ENCODE measurements around the gene FBXW9. TPM values are rescaled to one million over a fixed set of nuclear protein-coding genes. Genes with fewer than 3 reads are reported as not detected.

FBXW9 gene
- total and polyA plus RNA-seq, 2 of the 4 experiments (the other 2 are of a cell fraction) = 9.5 to 14.2 TPM

GRCh38 chr19:12670159-12670928 is 26.1 kb downstream of the FBXW9 start:
- Histone ChIP-seq H2AFZ (replicated peaks; ENCODE audit: low read length, poor library complexity) (peak overlapping the region; percentile 95), H4K20me1 (ENCODE audit: insufficient read depth, low read length) (no peaks in the 10 kb centered on the region), H2BK5ac (ENCODE audit: low read depth, low read length, poor library complexity, severe bottlenecking) (peak overlapping the region; percentile 93), H3K36me3 (ENCODE audit: control insufficient read depth, insufficient read depth, low read length) (peaks cover 18% of the 10 kb centered on the region), H3K9me3 (ENCODE audit: control insufficient read depth, insufficient read depth, low read length) (no peaks in the 10 kb centered on the region), H3K14ac (replicated peaks; ENCODE audit: low read depth, low read length) (peak overlapping the region; percentile 78), H4K5ac (ENCODE audit: low read depth, low read length) (peak overlapping the region; percentile 42), H3K18ac (ENCODE audit: low read depth, low read length) (no peak overlapping the region), H2AK9ac (replicated peaks; ENCODE audit: low read depth, low read length, poor library complexity) (peak overlapping the region; percentile 98), H4K91ac (ENCODE audit: insufficient read depth, low read depth, low read length) (no peak overlapping the region), H3K23ac (ENCODE audit: low read depth, low read length) (peak overlapping the region; percentile 82; the same call in 1 of the 2 replicates), H3K56ac (ENCODE audit: extremely low read depth, insufficient read depth, low read length) (no peak overlapping the region), H2BK15ac (ENCODE audit: low read depth, low read length) (no peak overlapping the region), H2BK20ac (ENCODE audit: low read depth, low read length) (no peak overlapping the region), H3K4ac (ENCODE audit: low read depth, low read length) (peak overlapping the region; percentile 93), H3K9ac (ENCODE audit: low read depth, low read length) (peak overlapping the region; percentile 85), H3K4me2 (ENCODE audit: low read depth, low read length) (peak overlapping the region; percentile 72), H2BK120ac (ENCODE audit: low read depth, low read length) (no peak overlapping the region), H3K4me1 (ENCODE audit: control insufficient read depth, insufficient read depth, low read length) (peaks cover 15% of the 10 kb centered on the region), H3K9me1 (ENCODE audit: insufficient read depth, low read length) (0 out of 2 replicates have a peak, but pooled peaks cover 13% of the 10 kb centered on the region), H3K4me3 (ENCODE audit: insufficient read depth, low read depth, low read length) (peak overlapping the region; percentile 58), H2AK5ac (ENCODE audit: low read depth, low read length) (peak overlapping the region; percentile 41), H4K8ac (ENCODE audit: low read depth in 2 of 2, low read length in 2 of 2) (peak overlapping the region; percentile 72 to 99; a peak in 2 of 4 replicates), H3K79me1 (ENCODE audit: low read depth in 1 of 2, low read length in 2 of 2) (peaks cover 32 to 66% of the 10 kb centered on the region in 2 experiments), H3K27ac (ENCODE audit: insufficient read depth, low read length) (peak overlapping the region; percentile 79), H3K27me3 (ENCODE audit: control insufficient read depth, insufficient read depth, low read length) (no peaks in the 10 kb centered on the region)
- whole genome bisulfite sequencing, 2 experiments (ENCODE audit: extremely low coverage in 2 of 2, insufficient read length in 1 of 2) = 62% methylated on average over 9 of the region's 26 CpGs; no CpG with 5 or more reads in 1 of the 2 experiments
- DNase-seq (no peak), ATAC-seq (ENCODE audit: low read depth) (no peak)
- dilution Hi-C loops (cut with HindIII; ENCODE audit: low sequenced_read_pairs, unreplicated experiment) (no loop called here), intact Hi-C loops (cut with micrococcal nuclease) (loop anchor here (5.0 kb wide), 1 partner anchor 788 kb away; no protein-coding TSS in a partner anchor), in situ Hi-C loops (cut with MboI; ENCODE audit: low sequenced_read_pairs) (loop anchor here (5.0 kb wide), 1 partner anchor 103 kb away; no protein-coding TSS in a partner anchor)
- BruUV-seq (replicated peaks) = no TSS peak
- ChIA-PET CTCF (no interaction called here), POLR2A (ENCODE audit: unreplicated experiment) (no interaction called here)
- no peak for TF ChIP-seq RCOR1 (IDR thresholded peaks at IDR 0.05; ENCODE audit: insufficient replicate concordance, low read length)
- TF ChIP-seq MAZ (IDR thresholded peaks at IDR 0.05; ENCODE audit: borderline replicate concordance, low read depth, low read length) = no peak
- TF ChIP-seq CTCF (conservative IDR thresholded peaks at IDR 0.05; ENCODE audit: low read depth, low read length) = no peak
- TF ChIP-seq CEBPB (IDR thresholded peaks at IDR 0.05; ENCODE audit: low read depth, low read length) = no peak
- TF ChIP-seq RFX5 (IDR thresholded peaks at IDR 0.05; ENCODE audit: low read depth, low read length) = no peak
- no peak for TF ChIP-seq CHD1 (IDR thresholded peaks at IDR 0.05; ENCODE audit: low read depth, low read length)
- no peak for TF ChIP-seq NFE2L2 (IDR thresholded peaks at IDR 0.05; ENCODE audit: low read depth, low read length)
- TF ChIP-seq BHLHE40 (IDR thresholded peaks at IDR 0.05; ENCODE audit: low read depth, low read length) = no peak
- TF ChIP-seq MXI1 (IDR thresholded peaks at IDR 0.05; ENCODE audit: borderline replicate concordance, low read depth, low read length) = no peak
- TF ChIP-seq MAFK (IDR thresholded peaks at IDR 0.05; ENCODE audit: low read depth, low read length) = no peak
- TF ChIP-seq ELK1 (IDR thresholded peaks at IDR 0.05; ENCODE audit: borderline replicate concordance, low read depth, low read length) = no peak
- no peak for TF ChIP-seq POLR2A (IDR thresholded peaks at IDR 0.05; ENCODE audit: low read depth, low read length)
- TF ChIP-seq SMC3 (IDR thresholded peaks at IDR 0.05; ENCODE audit: low read depth, low read length) = no peak
- no peak for TF ChIP-seq FOS (IDR thresholded peaks at IDR 0.05; ENCODE audit: low read depth, low read length)
- no peak for TF ChIP-seq RAD21 (IDR thresholded peaks at IDR 0.05; ENCODE audit: low read length)

Measured in IMR-90 (cell line).